Measurements from ENCODE around the gene ATP6V0A1. TPM values are rescaled to one million over a fixed set of nuclear protein-coding genes. Genes with fewer than 3 reads are reported as not detected.
A peak's percentile ranks its signal among the peaks of the same experiment; 100 is the strongest.

The ATP6V0A1 gene
- total RNA-seq, 4 donors from 2014 or later, result 35.9 to 62.7 (median 47.5) TPM

- no peaks in the 10 kb centered on the region for H3K27me3 ChIP-seq
- intact Hi-C loops (cut with DNase I), result no loop called here
- WGBS, 2 donors, result 41 to 43% methylated on average over 3 of the region's 3 CpGs
- H3K9me3 ChIP-seq, result no peaks in the 10 kb centered on the region
- H3K36me3 ChIP-seq, result no peaks in the 10 kb centered on the region
- TF ChIP-seq POLR2A (IDR thresholded peaks at IDR 0.05), result no peak
- no peak for TF ChIP-seq CTCF (IDR thresholded peaks at IDR 0.05)
- H3K4me1 ChIP-seq, result peaks cover 14 to 67% (median 42%) of the 10 kb centered on the region in 3 donors
- no peak overlapping the region for H3K4me3 ChIP-seq
- peak overlapping the region in 2 of 4 donors; percentile 18 to 92 for H3K27ac ChIP-seq
- no peak for DNase-seq
Measured at GRCh38 chr17:42529061-42529460, 70.4 kb downstream of the ATP6V0A1 start.

GRCh38 chr17:42530952-42531454 is 72.3 kb downstream of the ATP6V0A1 start:
- 95 to 100% methylated on average over 2 of the region's 2 CpGs for WGBS, 2 donors
- Histone ChIP-seq H3K27me3 (no peaks in the 10 kb centered on the region), H3K36me3 (no peaks in the 10 kb centered on the region), H3K4me1 (peaks cover 24 to 66% (median 50%) of the 10 kb centered on the region in 3 donors), H3K27ac (peak overlapping the region; percentile 82 to 93 (median 87)), H3K9me3 (no peaks in the 10 kb centered on the region), H3K4me3 (no peak overlapping the region)
- DNase-seq, result no peak
- no peak for TF ChIP-seq POLR2A (IDR thresholded peaks at IDR 0.05)
- no peak for TF ChIP-seq CTCF (IDR thresholded peaks at IDR 0.05)
- intact Hi-C loops (cut with DNase I), result no loop called here

GRCh38 chr17:42531455-42532354 is 73.0 kb downstream of the ATP6V0A1 start:
- DNase-seq, result no peak
- H3K36me3 ChIP-seq, result no peaks in the 10 kb centered on the region
- peak overlapping the region; percentile 38 to 71 (median 54) for H3K4me3 ChIP-seq
- no peaks in the 10 kb centered on the region for H3K27me3 ChIP-seq
- peaks cover 26 to 64% (median 48%) of the 10 kb centered on the region in 3 donors for H3K4me1 ChIP-seq
- 11 to 26% methylated on average over 12 to 58 of the region's 60 CpGs for whole genome bisulfite sequencing, 2 donors
- TF ChIP-seq POLR2A (IDR thresholded peaks at IDR 0.05) (peak in 1 of 4 donors; percentile 22), CTCF (IDR thresholded peaks at IDR 0.05) (peak in 5 of 6 experiments; percentile 40 to 75 (median 70))
- no peaks in the 10 kb centered on the region for H3K9me3 ChIP-seq
- intact Hi-C loops (cut with DNase I), result no loop called here
- peak overlapping the region; percentile 82 to 93 (median 87) for H3K27ac ChIP-seq

GRCh38 chr17:42535155-42536047 is 76.7 kb downstream of the ATP6V0A1 start:
- no peaks in the 10 kb centered on the region for H3K27me3 ChIP-seq
- peaks cover 6 to 23% (median 9%) of the 10 kb centered on the region in 3 donors for H3K36me3 ChIP-seq
- DNase-seq, result no peak
- H3K27ac ChIP-seq, result peak overlapping the region; percentile 88 to 98 (median 94)
- TF ChIP-seq POLR2A (IDR thresholded peaks at IDR 0.05) (no peak), CTCF (IDR thresholded peaks at IDR 0.05) (no peak)
- H3K4me1 ChIP-seq, result peaks cover 30 to 55% (median 35%) of the 10 kb centered on the region in 3 donors
- H3K4me3 ChIP-seq, result peak overlapping the region; percentile 62 to 77 (median 72)
- WGBS, 2 donors, result 41 to 52% methylated on average over 21 to 22 of the region's 26 CpGs
- no peaks in the 10 kb centered on the region for H3K9me3 ChIP-seq
- intact Hi-C loops (cut with DNase I), result no loop called here
